ENCODE measurements around the gene UCK2. TPM values are rescaled to one million over a fixed set of nuclear protein-coding genes. Genes with fewer than 3 reads are reported as not detected.

The UCK2 gene
- total and polyA plus RNA-seq, 2 experiments from 2014 or later: 101 to 149 TPM

DNA sequence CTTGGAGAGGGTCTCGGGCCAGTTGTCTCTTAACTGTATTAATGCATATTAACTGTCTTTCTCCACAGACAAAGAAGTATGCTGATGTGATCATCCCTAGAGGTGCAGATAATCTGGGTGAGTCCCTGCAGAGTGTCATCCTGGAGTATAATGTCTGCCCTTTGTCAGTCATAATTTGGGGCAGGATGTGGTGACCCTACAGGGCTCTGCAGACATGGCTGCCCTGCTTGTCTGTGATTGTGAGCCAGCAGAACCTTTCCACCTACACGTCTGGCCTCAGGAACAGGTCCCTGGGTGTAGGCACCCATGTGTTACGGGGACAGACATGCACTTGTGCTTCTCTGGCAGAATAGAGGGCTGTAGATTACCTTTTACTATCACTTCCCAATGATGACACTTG lies 78.4 kb downstream of the UCK2 start (continued):
- TF ChIP-seq, protein P1, sequence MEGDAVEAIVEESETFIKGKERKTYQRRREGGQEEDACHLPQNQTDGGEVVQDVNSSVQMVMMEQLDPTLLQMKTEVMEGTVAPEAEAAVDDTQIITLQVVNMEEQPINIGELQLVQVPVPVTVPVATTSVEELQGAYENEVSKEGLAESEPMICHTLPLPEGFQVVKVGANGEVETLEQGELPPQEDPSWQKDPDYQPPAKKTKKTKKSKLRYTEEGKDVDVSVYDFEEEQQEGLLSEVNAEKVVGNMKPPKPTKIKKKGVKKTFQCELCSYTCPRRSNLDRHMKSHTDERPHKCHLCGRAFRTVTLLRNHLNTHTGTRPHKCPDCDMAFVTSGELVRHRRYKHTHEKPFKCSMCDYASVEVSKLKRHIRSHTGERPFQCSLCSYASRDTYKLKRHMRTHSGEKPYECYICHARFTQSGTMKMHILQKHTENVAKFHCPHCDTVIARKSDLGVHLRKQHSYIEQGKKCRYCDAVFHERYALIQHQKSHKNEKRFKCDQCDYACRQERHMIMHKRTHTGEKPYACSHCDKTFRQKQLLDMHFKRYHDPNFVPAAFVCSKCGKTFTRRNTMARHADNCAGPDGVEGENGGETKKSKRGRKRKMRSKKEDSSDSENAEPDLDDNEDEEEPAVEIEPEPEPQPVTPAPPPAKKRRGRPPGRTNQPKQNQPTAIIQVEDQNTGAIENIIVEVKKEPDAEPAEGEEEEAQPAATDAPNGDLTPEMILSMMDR (conservative IDR thresholded peaks at IDR 0.05; ENCODE audit: low read depth in 2 of 2): no peak
- no peak for TF ChIP-seq POLR2AphosphoS5 (IDR thresholded peaks at IDR 0.05; ENCODE audit: low read depth)

DNA sequence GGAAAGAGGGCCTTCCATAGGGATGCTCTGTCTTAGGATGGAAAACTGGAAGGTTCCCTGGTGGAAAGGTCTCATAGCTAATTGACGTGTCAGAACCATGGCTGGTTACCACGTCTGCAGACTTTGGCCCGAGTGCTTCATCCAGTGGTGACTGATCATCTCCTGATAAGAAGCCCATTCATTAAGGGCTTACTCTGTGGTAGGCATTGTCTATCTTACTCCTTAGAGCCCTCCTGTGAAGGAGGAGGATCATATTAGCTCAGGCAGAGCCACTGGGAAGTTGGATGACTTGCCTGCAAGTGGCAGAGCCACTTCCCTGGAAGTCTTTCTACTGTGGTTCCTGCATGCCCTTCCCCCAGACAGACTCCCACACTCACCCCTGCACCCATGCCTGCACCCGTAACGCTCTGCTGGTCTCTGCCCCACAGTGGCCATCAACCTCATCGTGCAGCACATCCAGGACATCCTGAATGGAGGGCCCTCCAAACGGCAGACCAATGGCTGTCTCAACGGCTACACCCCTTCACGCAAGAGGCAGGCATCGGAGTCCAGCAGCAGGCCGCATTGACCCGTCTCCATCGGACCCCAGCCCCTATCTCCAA lies 79.9 kb downstream of the UCK2 start:
- peaks cover 24% of the 10 kb centered on the region for H3K79me2 ChIP-seq (replicated peaks; ENCODE audit: insufficient read depth)
- peaks cover 12% of the 10 kb centered on the region for H3K27me3 Mint-ChIP-seq (ENCODE audit: insufficient read depth, low read depth, poor library complexity)
- no peaks in the 10 kb centered on the region for H3K4me1 ChIP-seq (ENCODE audit: insufficient read depth)
- no peak overlapping the region for H3K27ac Mint-ChIP-seq
- H3K27me3 ChIP-seq (ENCODE audit: insufficient read depth): no peaks in the 10 kb centered on the region
- H3K4me1 Mint-ChIP-seq: no peaks in the 10 kb centered on the region
- H3K27ac ChIP-seq (ENCODE audit: low read depth): no peak overlapping the region
- H3F3A ChIP-seq (replicated peaks; ENCODE audit: low read depth): no peaks in the 10 kb centered on the region
- DNase-seq (ENCODE audit: low spot score) (no peak), ATAC-seq (no peak)
- H3K9me2 ChIP-seq (ENCODE audit: insufficient read depth): no peaks in the 10 kb centered on the region
- H2AFZ ChIP-seq: no peak overlapping the region
- no peaks in the 10 kb centered on the region for H3K9me3 Mint-ChIP-seq
- H3K36me3 Mint-ChIP-seq (ENCODE audit: low read depth): peaks cover 72% of the 10 kb centered on the region
- H3K4me3 ChIP-seq: no peak overlapping the region
- peaks cover 27% of the 10 kb centered on the region for H4K20me1 ChIP-seq (replicated peaks; ENCODE audit: insufficient read depth)
- H3K36me3 ChIP-seq (ENCODE audit: insufficient read depth): peaks cover 43% of the 10 kb centered on the region
- H3K4me2 ChIP-seq: no peak overlapping the region
- no peak overlapping the region for H3K4me3 Mint-ChIP-seq
- TF ChIP-seq, protein P2, sequence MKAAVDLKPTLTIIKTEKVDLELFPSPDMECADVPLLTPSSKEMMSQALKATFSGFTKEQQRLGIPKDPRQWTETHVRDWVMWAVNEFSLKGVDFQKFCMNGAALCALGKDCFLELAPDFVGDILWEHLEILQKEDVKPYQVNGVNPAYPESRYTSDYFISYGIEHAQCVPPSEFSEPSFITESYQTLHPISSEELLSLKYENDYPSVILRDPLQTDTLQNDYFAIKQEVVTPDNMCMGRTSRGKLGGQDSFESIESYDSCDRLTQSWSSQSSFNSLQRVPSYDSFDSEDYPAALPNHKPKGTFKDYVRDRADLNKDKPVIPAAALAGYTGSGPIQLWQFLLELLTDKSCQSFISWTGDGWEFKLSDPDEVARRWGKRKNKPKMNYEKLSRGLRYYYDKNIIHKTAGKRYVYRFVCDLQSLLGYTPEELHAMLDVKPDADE (IDR thresholded peaks at IDR 0.05): no peak
- TF ChIP-seq POLR2AphosphoS5 (IDR thresholded peaks at IDR 0.05; ENCODE audit: low read depth) (no peak), EZH2phosphoT487 (IDR thresholded peaks at IDR 0.05; ENCODE audit: unreplicated experiment) (no peak), JUNB (IDR thresholded peaks at IDR 0.05; ENCODE audit: unreplicated experiment) (no peak), ZNF331 (CRISPR knock-in tag; IDR thresholded peaks at IDR 0.05; ENCODE audit: low read depth) (no peak), CREB1 (CRISPR knock-in tag; IDR thresholded peaks at IDR 0.05; ENCODE audit: low read depth) (no peak), NANOG (IDR thresholded peaks at IDR 0.05; ENCODE audit: borderline replicate concordance) (no peak), STAT1 (IDR thresholded peaks at IDR 0.05; ENCODE audit: unreplicated experiment) (no peak)
- TF ChIP-seq, protein P3, sequence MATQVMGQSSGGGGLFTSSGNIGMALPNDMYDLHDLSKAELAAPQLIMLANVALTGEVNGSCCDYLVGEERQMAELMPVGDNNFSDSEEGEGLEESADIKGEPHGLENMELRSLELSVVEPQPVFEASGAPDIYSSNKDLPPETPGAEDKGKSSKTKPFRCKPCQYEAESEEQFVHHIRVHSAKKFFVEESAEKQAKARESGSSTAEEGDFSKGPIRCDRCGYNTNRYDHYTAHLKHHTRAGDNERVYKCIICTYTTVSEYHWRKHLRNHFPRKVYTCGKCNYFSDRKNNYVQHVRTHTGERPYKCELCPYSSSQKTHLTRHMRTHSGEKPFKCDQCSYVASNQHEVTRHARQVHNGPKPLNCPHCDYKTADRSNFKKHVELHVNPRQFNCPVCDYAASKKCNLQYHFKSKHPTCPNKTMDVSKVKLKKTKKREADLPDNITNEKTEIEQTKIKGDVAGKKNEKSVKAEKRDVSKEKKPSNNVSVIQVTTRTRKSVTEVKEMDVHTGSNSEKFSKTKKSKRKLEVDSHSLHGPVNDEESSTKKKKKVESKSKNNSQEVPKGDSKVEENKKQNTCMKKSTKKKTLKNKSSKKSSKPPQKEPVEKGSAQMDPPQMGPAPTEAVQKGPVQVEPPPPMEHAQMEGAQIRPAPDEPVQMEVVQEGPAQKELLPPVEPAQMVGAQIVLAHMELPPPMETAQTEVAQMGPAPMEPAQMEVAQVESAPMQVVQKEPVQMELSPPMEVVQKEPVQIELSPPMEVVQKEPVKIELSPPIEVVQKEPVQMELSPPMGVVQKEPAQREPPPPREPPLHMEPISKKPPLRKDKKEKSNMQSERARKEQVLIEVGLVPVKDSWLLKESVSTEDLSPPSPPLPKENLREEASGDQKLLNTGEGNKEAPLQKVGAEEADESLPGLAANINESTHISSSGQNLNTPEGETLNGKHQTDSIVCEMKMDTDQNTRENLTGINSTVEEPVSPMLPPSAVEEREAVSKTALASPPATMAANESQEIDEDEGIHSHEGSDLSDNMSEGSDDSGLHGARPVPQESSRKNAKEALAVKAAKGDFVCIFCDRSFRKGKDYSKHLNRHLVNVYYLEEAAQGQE (IDR thresholded peaks at IDR 0.05; ENCODE audit: unreplicated experiment): no peak
- TF ChIP-seq, protein P1 (conservative IDR thresholded peaks at IDR 0.05; ENCODE audit: low read depth in 2 of 2): no peak
